Measurements from ENCODE around the gene CADPS.

Gene CADPS

DNA sequence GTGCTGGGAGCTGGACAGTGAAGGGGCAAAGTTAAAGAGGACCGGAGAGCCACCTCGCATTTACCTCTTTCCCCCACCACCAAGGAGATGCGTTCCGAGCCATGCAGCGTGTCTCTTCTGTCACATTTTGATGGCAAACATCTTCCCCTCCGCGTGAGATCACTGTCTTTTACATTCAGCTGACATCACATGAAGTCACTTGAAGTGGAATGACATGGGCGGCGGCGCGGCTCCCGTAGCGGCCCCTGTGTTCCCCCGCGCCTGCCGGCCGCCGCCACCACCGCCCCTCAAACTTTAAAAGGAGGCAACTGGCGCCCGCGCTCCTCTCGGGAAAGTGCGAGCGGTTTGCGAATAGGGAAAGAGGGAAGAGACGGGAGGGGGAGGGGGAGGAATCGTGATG, 502.0 kb downstream of the CADPS start, which contains the start of gene FEZF2:
Gene FEZF2, minus strand, starts transcription at position 336 of the 400 bp plus-strand sequence. CDS start 682 bp downstream, outside the sequence.
- no peak for DNase-seq (ENCODE audit: low spot score)

DNA sequence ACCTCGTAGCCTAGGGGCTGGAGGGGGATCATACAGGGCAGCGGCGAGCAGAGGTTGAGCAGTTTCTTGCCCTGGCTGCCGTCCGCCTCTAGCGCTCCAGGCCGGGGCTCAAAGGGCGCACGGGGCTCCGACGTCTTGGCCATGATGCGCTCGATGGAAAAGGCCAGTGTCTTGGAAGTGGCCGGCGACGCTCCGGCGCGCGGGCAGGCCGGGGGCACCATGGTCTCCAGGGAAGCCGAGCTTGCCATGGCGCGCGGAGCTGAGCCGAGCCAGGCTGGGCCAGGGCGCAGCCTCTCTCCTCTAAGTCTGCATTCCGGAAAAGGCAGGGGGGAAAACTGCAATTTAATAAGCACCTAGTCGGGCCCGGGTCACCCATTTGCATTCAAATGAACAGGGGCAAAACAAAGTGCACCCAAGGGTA, 502.6 kb downstream of the CADPS start:
- no peak for DNase-seq (ENCODE audit: low spot score)

DNA sequence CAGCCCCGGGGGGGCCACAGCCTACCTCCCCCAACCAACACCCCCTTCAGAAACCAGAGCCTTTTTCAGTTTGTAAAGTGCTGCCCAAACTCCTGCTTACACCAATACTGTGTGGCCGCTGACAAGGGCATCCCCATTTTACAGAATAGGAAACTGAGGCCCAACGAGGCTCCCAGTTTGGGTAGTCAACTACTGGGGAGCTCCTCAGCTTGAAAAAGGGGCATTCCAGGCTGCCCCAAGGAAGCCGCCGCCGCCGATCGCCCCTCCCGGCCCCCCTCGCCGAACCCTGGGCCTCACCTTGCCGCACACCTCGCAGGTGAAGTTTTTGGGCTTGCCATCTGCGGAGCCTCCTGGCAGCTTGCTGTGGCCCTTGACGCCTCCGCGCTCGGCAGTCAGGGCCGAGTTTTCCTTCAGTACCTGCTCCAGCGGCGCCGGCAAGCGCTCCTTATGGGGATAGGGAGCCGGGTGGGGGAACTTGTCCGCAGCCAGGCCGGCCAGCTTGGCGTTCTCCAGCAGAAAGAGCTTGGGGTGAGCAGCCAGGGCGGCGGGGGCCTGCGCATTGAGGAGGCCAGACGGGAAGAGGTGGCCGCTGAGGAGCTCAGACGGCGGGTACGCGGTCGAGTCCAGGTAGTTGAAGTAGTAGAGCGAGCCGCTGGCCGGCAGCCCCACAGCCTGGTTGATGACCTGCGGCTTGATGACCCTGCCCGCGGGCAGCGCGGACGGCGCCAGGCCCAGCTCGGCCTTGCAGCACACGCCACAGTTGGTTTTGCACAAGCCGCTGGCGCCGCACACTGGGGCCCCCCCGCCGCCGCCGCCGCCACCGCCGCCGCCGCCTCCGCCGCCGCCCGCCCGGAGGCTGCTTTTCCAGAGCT, 503.3 kb downstream of the CADPS start:
- DNase-seq (ENCODE audit: low spot score), result no peak

DNA sequence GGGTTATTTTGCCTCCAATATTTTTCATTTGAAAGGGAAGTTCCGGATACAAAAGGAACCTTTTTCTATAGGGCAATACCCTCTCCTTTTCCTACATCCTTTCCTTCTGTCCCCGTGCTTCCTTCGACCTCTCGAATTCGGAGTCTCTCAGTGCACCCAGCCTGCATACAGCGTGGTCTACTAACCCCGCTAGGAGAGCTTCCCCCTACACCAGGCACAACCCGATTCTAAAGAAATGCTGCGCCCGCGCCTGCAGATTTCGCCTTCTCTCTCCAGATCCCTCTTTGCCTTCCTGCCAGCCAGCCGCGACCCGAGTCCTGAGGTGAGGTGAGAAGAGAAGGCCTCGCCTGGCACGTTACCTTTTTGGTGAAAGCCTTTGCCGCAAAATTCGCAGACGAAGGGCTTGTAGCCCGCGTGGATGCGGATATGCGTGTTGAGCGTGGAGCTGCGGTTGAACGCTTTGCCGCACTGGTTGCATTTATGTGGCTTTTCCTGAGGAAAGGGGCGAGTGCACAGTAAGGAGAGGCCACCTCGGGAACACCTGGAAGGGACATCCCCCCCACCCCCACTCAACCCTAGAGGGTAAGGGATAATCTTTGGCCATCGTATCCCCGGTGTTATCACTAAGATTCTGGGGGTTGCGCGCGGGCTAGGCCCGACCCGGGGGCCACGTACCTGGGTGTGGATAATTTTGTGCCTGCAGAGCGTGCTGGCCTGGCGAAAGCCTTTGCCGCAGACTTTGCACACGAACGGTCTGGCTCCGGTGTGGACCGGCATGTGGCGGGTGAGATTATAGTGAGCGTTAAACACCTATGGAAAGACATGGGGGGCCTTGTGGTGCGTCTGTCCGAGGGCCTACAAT, 504.1 kb downstream of the CADPS start:
- DNase-seq (ENCODE audit: low spot score), result no peak

DNA sequence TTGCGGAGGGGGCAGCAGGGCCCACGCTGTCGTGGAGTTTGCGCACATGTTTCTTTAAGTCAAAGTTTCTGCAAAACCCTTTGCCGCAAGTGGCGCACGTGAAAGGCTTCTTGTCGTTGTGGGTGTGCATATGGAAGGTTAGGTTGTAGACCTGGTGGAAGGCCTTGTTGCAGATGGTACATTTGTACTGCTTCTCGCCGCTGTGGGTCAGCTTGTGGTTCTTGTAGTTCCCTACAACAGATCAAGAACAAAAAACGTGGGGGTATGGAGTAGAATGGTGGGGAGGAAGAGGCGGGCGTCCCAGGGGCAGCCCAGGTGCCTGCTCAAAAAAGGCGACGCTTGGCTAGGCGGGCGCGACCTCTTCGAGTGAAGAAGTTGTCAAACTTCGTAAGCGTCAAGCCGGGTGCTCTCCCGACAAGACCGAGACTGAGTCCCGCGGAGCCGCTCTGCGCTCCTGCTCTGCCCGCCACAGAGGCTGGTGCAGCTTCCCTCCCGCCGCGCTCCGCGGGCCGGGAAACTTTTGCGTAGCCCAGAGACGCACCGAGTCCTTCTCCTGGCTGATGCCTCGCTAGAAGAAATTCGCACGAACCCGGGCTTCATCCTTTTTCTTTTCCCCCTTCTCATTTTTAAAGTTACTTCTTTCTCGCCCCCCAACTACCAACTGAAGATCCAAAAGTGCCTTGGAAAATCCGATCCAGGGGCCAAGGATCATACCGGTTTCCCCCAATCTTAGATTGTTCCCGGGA, 504.9 kb downstream of the CADPS start:
- no peak for DNase-seq (ENCODE audit: low spot score)

DNA sequence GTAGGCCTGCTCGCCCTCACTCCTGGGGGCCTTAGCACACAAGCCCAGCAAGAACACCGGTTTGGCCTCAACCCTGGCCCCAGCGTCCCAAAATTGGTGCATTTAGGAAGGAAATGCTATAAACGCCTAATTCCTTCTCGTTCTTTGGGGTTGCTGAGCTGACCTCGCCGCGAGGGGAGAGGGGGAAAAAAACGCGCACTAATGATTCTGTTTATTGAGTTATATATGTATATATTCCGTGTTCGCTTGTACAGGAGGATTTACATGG, 505.8 kb downstream of the CADPS start:
- no peak for DNase-seq (ENCODE audit: low spot score)

DNA sequence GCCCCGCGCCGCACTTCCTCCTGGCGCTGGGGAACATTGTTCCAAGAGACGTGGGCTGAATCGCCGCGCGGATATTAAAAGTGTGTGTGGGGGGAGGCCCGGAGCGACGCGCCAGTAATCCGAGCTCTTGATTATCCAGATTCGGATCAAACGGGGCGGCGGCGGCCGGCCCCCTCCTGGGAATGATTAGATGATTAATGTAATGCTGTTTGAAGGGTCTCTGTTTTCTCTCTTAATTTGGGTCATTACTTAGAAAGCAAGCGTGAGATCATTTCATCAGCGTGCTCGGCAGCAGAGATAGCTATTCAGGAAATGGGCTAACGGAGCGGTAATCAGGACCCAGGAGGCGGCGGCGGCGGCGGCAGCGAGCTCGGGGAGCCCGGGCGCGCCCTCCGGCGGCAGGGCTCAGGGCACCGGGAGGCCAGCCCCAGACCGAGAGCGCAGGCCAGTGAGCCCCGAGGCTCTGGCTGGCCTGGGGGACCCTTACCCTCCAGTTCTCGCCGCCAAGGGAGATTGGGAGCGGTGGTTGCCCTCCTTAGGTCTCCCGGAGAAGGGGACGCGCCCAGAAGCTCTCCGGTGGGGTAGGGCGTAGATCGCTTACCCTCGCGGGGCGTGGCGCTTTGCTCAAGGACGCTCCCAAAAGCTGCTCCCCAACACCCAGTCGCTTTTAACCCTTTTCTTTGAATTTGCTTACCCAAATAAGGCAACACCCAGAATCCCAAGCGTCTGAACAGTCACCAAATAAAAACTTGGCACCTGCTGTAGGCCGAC, 506.3 kb downstream of the CADPS start:
- no peak for DNase-seq (ENCODE audit: low spot score)

DNA sequence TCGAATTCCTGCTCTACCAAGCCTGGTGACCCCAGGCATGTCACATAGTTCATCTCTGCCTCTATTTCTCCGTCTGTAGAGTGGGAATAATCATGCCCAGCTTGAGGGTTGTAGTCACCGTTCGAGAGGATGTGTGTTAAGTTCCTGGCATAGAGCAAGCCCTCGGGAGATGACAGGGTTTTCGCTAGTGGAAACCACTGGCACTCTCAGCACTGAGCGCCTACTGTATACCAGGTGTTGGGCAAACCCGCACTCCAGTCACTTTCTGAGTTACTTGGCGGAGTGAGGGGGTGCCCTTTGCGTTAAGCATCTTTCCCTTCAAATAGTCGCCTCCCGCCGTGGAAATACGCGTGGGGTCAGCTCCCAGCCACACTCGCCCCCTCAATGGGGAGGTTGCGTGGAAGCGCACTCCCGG, 506.9 kb downstream of the CADPS start:
- DNase-seq (ENCODE audit: low spot score), result no peak

DNA sequence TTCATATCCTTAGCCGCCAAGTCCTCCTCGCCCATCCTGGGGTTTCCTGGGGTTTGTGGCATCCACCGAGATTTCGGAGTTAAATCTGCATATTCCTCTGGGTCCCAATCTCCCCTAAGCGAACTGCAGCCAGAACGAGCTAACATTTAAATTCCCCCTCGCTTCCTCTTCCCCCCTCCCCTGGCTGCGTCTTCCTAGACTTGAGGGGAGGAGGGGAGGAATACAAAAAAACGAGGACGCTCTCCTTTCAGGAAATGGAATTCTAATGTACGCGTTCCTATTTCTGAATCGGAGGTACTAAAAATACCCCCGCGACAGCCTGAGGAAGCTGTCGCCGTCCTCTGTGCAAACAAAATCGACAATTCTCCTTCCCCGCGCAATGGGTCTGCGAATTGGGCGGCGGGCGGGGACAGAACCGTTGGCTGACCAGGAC, 507.4 kb downstream of the CADPS start:
- DNase-seq (ENCODE audit: low spot score), result no peak

DNA sequence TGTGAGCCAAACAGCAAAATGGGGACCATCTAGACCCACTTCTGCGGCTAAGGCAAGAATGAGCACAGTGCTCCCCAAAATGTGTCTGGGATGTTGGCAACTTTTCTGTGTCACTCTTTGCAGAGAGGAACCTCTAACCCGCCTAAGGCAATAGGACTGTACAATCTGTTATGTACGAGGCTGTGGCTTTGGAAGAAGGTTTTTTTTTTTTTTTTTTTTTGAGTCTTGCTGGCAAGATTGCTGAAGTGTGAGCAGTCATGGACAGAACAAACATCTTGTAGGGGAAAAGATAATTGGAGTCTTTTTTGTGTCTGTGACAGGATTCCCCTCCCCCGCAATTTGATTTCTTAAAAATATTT, 509.1 kb downstream of the CADPS start:
- DNase-seq (ENCODE audit: low spot score), result no peak

DNA sequence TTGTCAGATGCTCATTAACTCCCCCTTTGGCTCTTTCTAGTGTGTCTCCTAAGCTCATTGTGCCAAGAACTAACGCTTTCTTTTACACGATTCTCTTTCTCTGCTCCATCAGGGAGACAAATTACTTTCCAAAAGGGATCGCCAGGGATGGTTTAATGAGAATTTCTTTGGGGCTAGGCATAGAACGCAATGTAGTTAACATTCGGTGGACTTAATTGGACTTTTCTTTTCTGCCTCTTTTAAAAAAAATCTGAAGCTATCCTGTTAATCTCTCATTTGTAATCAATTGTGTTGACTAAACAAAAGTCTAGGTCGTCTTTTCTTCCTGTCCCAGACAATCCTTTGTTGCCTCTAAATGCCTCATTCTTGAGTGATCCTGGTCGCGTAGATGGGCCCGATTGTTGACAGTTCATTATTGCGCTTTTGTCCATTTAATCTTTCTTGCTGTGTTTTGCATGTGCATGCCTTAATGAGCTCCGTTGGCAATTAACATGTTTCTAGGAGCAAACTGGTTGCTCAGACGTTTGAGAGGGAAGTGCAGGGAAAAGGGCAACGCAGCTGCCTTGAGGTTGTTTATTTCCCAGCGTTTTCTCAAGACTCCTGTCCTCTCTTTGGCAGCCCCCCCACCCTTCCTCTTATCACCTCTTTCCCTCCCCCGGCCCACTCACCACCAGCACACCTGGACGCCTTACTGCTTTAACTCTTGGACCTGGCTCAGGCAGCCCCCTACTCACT, 509.7 kb downstream of the CADPS start:
- no peak for DNase-seq (ENCODE audit: low spot score)

DNA sequence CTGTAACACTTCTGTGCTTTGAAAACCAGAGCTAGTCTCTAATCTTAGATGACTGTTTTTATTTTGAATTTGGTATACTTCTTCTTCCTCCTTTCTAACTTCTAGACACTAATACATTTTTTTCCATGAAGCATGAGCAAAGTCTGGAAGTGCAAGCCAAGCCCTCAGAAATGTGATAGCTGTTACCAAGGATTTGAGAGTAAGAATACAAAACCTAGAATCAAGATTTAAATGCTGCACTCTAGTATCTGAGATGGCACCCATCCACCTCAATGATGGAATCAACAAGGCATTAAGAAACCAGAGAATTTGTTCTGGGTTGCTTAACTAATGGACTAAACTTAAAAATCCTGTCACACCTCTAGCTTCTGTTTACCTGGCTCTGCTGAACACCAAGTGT, 511.0 kb downstream of the CADPS start:
- no peak for DNase-seq (ENCODE audit: low spot score)

DNA sequence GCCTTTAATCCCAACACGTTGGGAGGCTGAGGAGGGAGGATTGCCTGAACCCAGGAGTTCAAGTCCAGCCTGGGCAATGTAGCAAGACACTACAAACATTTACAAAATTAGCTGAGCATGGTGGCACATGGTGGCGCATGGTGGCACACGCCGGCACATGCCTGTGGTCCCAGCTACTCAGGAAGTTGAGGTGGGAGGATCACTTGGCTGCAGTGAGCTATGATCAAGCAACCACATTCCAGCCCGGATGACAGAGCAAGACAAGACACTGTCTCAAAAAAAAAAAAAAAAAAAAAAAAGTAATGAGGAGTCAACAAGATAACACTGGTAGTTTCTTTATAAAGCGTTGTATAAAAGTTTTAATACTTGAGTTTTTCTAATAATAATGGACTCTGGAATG, 511.9 kb downstream of the CADPS start:
- no peak for DNase-seq (ENCODE audit: low spot score)

DNA sequence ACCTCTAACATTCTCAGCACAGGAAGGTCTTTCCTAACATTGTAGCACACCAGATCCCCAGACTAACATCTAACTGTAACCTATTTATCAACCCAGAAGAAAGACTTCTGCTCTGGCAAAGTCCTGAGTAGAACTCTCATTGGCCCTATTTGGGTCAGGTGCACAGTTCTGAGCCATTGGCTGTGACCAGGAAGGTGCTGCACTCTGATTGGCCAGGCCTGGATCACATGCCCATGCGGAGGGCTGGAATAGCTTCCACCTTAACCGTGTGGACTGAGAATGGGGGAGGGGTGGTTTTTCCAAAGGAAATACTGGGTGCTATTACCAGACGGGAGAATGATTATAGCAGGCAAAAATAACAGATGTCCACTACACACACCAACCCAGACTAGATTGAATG, 513.4 kb downstream of the CADPS start:
- no peak for DNase-seq (ENCODE audit: low spot score)

DNA sequence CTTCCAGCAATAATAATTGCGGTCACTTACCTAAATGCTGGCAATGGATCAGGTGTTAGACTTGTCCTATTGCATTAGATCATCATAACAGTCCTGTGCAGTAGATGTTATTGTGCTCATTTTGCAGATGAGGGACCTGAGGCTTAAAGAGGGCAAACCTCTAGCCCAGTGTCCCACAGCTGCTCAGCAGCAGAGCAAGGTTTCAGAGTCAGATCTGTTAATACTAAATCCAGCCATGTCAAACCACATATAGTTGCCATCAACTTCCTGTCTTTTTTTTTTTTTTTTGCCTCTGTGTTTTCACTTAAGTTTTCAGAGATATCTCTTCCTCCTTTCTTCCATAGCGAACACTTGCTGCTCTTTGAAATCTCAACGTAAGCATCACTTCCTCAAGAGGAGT, 514.0 kb downstream of the CADPS start:
- DNase-seq (ENCODE audit: low spot score), result no peak

DNA sequence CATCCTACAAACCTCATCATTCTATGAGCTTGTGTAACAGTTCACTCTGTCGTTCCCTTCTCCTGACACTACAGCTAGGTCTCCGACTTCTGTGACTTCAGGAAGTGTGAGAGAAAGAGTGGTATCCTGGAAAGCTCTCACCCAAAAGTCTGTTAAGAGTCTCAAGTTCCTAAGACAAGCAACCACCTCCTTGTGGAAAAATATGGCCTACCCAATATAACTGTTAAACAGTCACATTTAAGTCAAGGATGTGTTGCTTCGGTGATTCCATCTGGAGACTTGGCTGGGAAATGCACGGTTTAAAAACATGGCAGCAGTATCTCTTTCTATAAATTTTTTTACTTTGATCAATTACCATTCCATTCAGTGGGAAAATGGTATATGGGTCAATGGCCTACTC, 515.7 kb downstream of the CADPS start:
- DNase-seq (ENCODE audit: low spot score), result no peak

DNA sequence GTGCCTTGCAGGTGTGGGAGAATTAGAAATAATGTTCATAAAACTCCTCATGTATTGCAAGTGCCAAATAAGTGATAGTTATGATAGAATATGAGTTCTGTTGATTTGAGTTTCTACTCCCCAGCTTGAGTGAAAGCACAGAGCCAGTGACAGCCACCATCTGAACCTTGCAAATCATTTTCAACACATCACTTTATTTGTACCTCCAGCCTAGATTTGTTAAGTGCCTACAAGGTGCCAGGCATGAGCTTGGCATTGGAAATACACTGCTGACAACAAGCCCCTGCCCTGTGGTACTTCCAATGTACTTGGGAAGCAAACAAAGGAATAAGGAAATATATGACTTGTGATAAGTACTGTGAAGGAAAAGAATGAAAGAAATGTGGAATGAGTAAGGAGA, 518.9 kb downstream of the CADPS start:
- no peak for DNase-seq (ENCODE audit: low spot score)

DNA sequence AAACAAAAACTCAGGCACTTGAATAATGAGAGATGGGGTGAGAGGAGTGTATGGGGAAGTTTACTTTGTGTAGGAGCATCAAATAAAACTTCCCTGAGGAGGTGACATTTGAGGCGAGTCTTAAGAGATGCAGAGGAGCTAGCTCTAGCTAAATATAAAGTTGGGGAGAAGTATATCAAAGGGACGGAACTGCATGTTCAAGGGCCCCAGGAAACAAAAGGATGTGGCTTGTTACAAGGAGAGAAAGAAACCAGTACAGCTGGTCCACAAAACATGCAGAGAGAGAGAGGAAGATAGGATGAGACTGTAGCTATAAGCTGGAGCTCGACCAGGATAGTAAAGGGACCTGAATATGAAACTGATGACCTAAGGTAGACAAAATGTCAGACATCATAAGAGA, 519.5 kb downstream of the CADPS start:
- DNase-seq (ENCODE audit: low spot score), result no peak

All from left forelimb (tissue), 1 donor.